GM19238 (cell line): ENCODE results near the gene ARID4B.

Experiments
- DNase-seq: peaks from one replicate; pipeline ENCODE4 v3.0.0; 2011; ENCODE audit warnings: low spot score; ENCODE audit not compliant: insufficient read length

Gene ARID4B

GRCh38 chr1:235129774-235130570 lies 198.0 kb downstream of the ARID4B start:
- no peak for DNase-seq

GRCh38 chr1:235128456-235129328 lies 199.3 kb downstream of the ARID4B start, which contains the start of gene TOMM20:
TSS of gene TOMM20 (minus strand) at chr1:235128837. CDS start at chr1:235128715, 122 bp downstream.
- peak; percentile 90 for DNase-seq

GRCh38 chr1:235127732-235128455 lies 200.1 kb downstream of the ARID4B start:
- no peak for DNase-seq

GRCh38 chr1:235127203-235127602 lies 200.8 kb downstream of the ARID4B start:
- no peak for DNase-seq

GRCh38 chr1:235124665-235125064 lies 203.3 kb downstream of the ARID4B start:
- no peak for DNase-seq

- DNase-seq, result no peak
These were observed 203.9 kb downstream of the ARID4B start for GRCh38 chr1:235124111-235124510.

- no peak for DNase-seq
These were observed 205.6 kb downstream of the ARID4B start for GRCh38 chr1:235122348-235122747.
